GM18499 (cell line): ENCODE data around the gene HOXD3.

Experiments
- ATAC-seq: cut with Tn5 transposase; IDR thresholded peaks from one replicate; pipeline ENCODE4 v1.9.1; 2021; ENCODE audit warnings: moderate number of reproducible peaks; ENCODE audit not compliant: insufficient read depth, unreplicated experiment

Gene HOXD3

DNA sequence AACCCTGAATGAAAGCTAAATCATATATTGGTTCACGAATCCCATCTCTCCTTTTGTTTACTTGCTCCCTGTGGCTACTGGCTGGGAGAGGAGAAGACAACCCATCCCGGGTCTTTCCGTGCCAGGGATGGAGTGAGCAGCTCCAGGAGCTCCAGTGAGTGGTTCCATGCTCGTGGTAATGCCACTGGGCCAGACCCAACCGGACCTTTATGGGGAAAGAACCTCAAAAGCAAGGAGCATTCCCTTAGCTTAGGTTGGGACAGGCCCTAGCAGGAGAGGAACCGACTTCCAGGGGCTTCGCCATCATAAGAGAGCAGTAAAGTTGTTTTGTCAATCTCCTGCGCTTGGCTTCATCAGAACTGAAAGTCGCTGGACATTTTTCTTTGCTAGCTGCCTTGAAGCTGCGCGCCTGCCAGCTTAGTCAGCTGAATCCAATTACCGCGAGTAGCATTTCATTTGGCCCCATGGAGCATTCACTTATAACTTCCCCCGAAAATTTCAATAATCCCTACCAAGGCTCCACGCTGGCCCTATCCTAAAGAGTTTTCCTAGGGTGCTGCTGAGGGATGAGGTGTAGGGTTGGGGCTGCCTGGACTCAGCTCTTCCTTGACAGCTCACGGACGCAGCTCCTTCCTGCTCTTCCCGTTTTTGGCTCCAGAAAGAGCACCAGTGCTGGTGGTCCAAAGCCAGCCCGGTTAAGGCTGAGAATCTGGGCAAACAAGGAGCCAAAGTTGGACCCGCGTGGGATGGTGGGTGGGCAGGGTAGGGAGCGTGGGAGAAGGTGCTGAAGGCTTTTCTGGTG is 4.9 kb downstream of the HOXD3 start:
- no peak for ATAC-seq

DNA sequence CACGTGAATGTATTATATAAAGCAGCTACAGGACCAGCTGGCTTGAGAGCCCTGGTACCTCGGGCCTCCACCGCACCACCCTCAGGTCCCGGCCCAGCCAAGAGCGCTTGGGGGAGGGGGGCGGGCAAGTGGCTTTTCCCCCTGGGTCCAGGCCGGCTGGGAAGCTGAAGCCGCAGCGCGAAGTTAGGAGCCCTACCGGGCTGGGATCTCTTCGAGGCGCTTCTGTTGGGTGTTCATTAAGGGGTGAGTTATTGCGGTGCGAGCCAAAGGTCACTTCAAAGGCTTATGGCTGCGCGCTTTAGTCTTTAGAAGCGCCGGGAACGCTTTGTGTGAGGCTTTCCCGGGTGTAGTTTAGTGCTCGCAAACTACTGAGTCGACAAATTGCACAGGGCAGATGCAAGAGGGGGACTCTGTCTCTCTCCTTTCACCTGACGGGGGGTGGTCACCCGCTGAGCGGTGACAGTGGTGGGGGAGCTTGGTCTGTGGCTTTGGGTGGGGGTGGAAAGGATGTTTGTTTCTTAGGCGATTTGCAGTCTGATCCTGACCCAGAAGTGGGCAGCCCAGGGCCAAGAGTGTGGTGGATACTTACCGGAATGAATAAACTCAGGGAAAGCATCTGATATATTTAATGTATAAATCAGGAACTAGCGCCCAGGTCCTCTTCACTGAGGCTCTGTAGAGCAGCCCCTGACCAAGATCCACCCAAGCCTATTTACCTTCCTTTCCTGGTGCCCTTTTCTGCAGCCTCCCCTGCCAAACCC is 6.0 kb downstream of the HOXD3 start:
- ATAC-seq, result no peak

DNA sequence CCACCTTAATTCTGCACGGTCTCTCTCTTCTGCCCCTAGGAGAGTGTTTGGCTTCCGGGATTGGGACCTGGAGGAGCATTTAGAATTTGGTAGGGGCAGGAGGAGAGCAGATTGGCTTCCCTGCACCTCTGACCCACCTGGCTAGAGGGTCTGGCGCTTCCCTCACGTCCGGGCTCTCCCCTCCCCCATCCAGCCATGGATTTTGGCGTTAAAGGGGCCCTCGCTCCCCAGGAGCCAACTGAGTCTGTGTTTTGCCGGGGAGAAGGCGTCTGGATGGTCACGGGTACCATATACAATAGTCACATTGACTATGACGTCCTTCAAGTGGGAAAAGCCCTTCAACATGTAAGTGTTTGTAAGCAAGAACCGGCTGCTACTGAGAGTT is 6.6 kb downstream of the HOXD3 start:
- ATAC-seq, result no peak

DNA sequence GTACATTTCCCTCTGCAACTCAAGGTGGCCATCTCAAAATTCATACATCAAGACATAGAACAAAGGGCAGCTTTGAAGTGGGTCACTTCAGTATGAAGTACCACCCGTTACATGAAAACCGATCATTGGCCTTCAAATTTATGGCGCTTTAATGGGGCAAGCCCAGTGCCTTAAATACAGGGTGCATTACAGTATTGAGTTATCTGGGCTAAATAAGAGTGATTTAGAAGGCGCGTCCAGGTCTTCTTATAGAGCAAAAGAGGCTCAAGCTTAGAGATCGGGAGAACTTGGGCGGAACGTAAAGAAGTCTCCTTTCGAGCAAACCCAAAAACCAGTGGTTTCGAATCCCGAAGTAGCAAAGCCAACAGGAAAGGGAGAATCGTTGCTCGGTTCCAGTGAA is 7.1 kb downstream of the HOXD3 start:
- no peak for ATAC-seq

DNA sequence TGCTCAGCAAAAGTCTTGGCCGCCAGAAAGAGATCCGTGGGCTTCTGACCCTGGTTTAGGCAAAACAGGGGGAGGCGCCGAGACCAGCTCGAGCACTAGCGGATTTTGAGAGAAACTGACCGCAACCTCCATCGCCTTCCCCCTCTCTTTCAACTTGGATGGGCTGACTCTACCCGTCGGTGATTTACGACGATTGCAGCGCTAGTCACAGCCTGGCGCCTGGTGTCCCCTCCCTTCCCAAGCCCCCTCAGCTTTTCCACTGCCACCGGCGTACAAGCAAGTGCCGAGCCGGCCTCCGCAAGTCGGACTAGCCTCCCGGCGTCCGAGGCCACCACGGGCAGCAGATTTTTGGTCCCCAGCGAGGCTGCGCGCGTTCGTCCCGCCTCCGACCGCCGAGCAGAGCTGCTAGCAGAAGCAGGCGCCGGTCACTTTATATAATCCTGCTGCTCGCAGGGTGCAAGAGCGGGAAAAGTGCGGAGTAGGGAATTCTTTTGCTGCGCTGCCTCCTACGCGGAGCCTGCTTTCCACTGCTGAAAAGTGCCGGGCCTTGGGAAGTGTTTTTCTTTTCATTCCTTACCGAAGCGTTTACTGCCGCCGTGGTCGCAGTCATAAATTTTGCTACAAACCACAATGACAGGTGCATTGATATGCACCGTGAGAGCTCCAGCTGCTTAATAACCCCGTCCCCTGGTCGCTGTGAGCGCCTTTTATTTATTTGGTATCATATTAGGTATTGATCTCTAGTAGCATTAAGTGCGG is 7.7 kb downstream of the HOXD3 start:
- ATAC-seq, result no peak

GRCh38 chr2:176165370-176166050 is 8.4 kb downstream of the HOXD3 start:
- no peak for ATAC-seq

GRCh38 chr2:176166272-176166671 is 9.2 kb downstream of the HOXD3 start:
- ATAC-seq, result no peak

GRCh38 chr2:176167398-176167797 is 10.3 kb downstream of the HOXD3 start:
- no peak for ATAC-seq

GRCh38 chr2:176169181-176169580 is 12.1 kb downstream of the HOXD3 start:
- no peak for ATAC-seq

DNA sequence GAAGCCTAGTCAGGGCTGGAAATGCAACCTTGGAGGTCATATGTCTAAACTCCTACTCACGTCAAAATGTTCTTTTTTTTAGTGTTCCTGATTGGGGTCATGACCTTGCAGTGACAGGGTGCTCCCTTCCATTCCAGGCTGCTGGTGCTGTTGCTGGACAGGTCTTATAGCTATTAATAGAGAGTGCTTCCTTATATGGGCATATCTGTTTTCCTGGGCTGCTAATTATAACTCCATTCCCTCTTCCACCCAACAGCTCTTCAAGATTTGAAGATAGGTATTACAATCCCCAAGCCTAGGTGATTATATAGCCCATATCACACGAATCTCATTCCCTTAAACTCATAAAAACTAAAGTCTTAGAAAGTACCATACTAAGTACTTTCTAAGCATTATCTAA is 12.6 kb downstream of the HOXD3 start:
- no peak for ATAC-seq

- no peak for ATAC-seq
Measured at GRCh38 chr2:176170602-176171305, 13.6 kb downstream of the HOXD3 start.

DNA sequence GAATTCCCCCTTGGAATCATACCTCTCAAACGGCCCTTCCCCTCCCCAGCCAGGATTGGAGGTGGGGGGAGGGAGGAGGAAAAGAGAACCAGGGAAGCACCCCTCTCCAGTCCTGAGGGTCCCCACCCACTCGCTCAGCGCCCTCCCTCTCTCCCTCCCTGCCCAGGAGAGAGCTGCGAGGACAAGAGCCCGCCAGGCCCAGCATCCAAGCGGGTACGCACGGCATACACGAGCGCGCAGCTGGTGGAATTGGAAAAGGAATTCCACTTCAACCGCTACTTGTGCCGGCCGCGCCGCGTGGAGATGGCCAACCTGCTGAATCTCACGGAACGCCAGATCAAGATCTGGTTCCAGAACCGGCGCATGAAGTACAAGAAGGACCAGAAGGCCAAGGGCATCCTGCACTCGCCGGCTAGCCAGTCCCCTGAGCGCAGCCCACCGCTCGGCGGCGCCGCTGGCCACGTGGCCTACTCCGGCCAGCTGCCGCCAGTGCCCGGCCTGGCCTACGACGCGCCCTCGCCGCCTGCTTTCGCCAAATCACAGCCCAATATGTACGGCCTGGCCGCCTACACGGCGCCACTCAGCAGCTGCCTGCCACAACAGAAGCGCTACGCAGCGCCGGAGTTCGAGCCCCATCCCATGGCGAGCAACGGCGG is 14.4 kb downstream of the HOXD3 start:
- ATAC-seq, result no peak

- ATAC-seq, result no peak
Measured at GRCh38 chr2:176172007-176172894, 15.1 kb downstream of the HOXD3 start.

- no peak for ATAC-seq
Measured at GRCh38 chr2:176172895-176173566, 15.9 kb downstream of the HOXD3 start.

GRCh38 chr2:176173567-176174381 is 16.7 kb downstream of the HOXD3 start:
- ATAC-seq, result no peak

- ATAC-seq, result no peak
Measured at GRCh38 chr2:176174382-176174823, 17.3 kb downstream of the HOXD3 start.
